HCT116 (cell line): ENCODE measurements around the gene LRRN1. TPM values are rescaled to one million over a fixed set of nuclear protein-coding genes. Genes with fewer than 3 reads are reported as not detected.

Experiments
- ATAC-seq: fragments of 200-7000 bp; cut with Tn5 transposase; 2 replicates; pipeline ENCODE4 v1.9.1; 2020; ENCODE audit warnings: mild to moderate bottlenecking, moderate library complexity
- BruUV-seq: library from RNA; stranded (reverse); fragments of 400-500 nt; replicated peaks from 2 replicates; lab custom pipeline; 2021; lab: Mats Ljungman, UMichigan
- CTCF ChIA-PET: fragments of 300-600 bp; sonication (Branson Sonifier 250); formaldehyde crosslinking; loops from one replicate; lab custom pipeline; 2021; ENCODE audit warnings: antibody characterized with exemption; lab: Charles Lee
- POLR2A ChIA-PET: fragments of 300-600, 350-600 bp; sonication (Branson Sonifier 250); formaldehyde crosslinking; loops from one replicate; lab custom pipeline; 2021; ENCODE audit warnings: antibody characterized with exemption; lab: Charles Lee
- RAD21 ChIA-PET, 2 experiments: fragments of 300-600 bp; sonication (Branson Sonifier 250); formaldehyde crosslinking; loops; one replicate each; lab custom pipeline; 2023; ENCODE audit warnings: low total read pairs in 2 of 2; ENCODE audit not compliant: uncharacterized antibody in 2 of 2, unreplicated experiment in 2 of 2, low non-redundant PET in 1 of 2; lab: Charles Lee
- DNase-seq: peaks from one replicate; pipeline ENCODE4 v3.0.0-alpha.2; 2010; ENCODE audit warnings: low read depth, low spot score
- H2AFZ ChIP-seq: fragments of 200-600 bp; shearing (Covaris generic), sonication (generic); 2 replicates; pipeline ENCODE4 v1.6.1; 2017; ENCODE audit warnings: low read depth, mixed run types, mixed read lengths, antibody characterized with exemption, low read length; ENCODE audit not compliant: poor library complexity, severe bottlenecking
- H3K27ac ChIP-seq: 2 replicates; pipeline ENCODE4 v1.5.1; 2012; ENCODE audit warnings: low read depth, low read length
- H3K27me3 ChIP-seq: fragments of 200-600 bp; sonication (generic); 2 replicates; pipeline ENCODE4 v1.6.1; 2016; ENCODE audit warnings: mixed run types, low read length, mixed read lengths; ENCODE audit not compliant: insufficient read depth
- H3K36me3 ChIP-seq, 2 experiments: fragments of 200-500 bp in 1 of 2; fragments of 200-600 bp in 1 of 2; sonication (Bioruptor generic) in 1 of 2; sonication (generic) in 1 of 2; 2 replicates each; pipeline versions ENCODE4 v1.5.1 to v1.6.1; 2014 to 2016; ENCODE audit warnings: low read length in 2 of 2, inconsistent platforms in 1 of 2, mixed read lengths in 1 of 2, mixed run types in 1 of 2; ENCODE audit not compliant: insufficient read depth in 2 of 2, control insufficient read depth in 1 of 2
- H3K4me1 ChIP-seq, 2 experiments: fragments of 200-600 bp in 1 of 2; sonication (generic) in 1 of 2; 2 replicates each; pipeline versions ENCODE4 v1.5.1 to v1.6.1; 2012 to 2017; ENCODE audit warnings: low read length in 2 of 2, inconsistent platforms in 1 of 2, mild to moderate bottlenecking in 1 of 2, mixed read lengths in 1 of 2, mixed run types in 1 of 2, moderate library complexity in 1 of 2; ENCODE audit not compliant: insufficient read depth in 2 of 2, control insufficient read depth in 1 of 2
- H3K4me2 ChIP-seq: fragments of 200-600 bp; sonication (generic); 2 replicates; pipeline ENCODE4 v1.6.1; 2017; ENCODE audit warnings: mixed run types, low read length, mixed read lengths
- H3K4me3 ChIP-seq, 2 experiments: fragments of 200-600 bp in 1 of 2; sonication (generic) in 1 of 2; replicated peaks in 1 of 2; 2 replicates each; pipeline ENCODE4 v1.5.1; 2011 to 2016; ENCODE audit warnings: low read length in 2 of 2, control low read depth in 1 of 2, low read depth in 1 of 2, mild to moderate bottlenecking in 1 of 2, mixed read lengths in 1 of 2, mixed run types in 1 of 2
- H3K79me2 ChIP-seq: fragments of 200-600 bp; sonication (generic); 2 replicates; pipeline ENCODE4 v1.6.1; 2017; ENCODE audit warnings: mild to moderate bottlenecking, mixed run types, low read length, moderate library complexity, mixed read lengths; ENCODE audit not compliant: insufficient read depth
- H3K9ac ChIP-seq: fragments of 200-600 bp; sonication (generic); 2 replicates; pipeline ENCODE4 v1.6.1; 2016; ENCODE audit warnings: low read length, mixed read lengths
- H3K9me2 ChIP-seq: fragments of 200-600 bp; sonication (generic), shearing (Covaris generic); 2 replicates; pipeline ENCODE4 v1.6.1; 2017; ENCODE audit warnings: mixed run types, mild to moderate bottlenecking, moderate library complexity; ENCODE audit not compliant: insufficient read depth
- H3K9me3 ChIP-seq, 2 experiments: fragments of 200-500 bp in 1 of 2; fragments of 200-600 bp in 1 of 2; sonication (Bioruptor generic) in 1 of 2; sonication (generic) in 1 of 2; 2 replicates each; pipeline ENCODE4 v1.6.1; 2014 to 2017; ENCODE audit warnings: low read length in 2 of 2, mixed read lengths in 2 of 2, inconsistent platforms in 1 of 2, low read depth in 1 of 2, mild to moderate bottlenecking in 1 of 2, mixed run types in 1 of 2, moderate library complexity in 1 of 2; ENCODE audit not compliant: control insufficient read depth in 1 of 2, insufficient read depth in 1 of 2
- H4K20me1 ChIP-seq: fragments of 200-600 bp; sonication (generic), shearing (Covaris generic); 2 replicates; pipeline ENCODE4 v1.6.1; 2017; ENCODE audit warnings: mixed run types, mild to moderate bottlenecking, moderate library complexity; ENCODE audit not compliant: insufficient read depth
- CEBPB ChIP-seq: IDR thresholded peaks from 2 replicates; pipeline ENCODE4 v1.6.1; 2012; ENCODE audit warnings: low read depth
- ELF1 ChIP-seq: IDR thresholded peaks from 2 replicates; pipeline ENCODE4 v1.6.1; 2012; ENCODE audit warnings: low read depth, borderline replicate concordance
- EZH2 ChIP-seq: fragments of 200-600 bp; sonication (generic); IDR thresholded peaks from 2 replicates; pipeline ENCODE4 v1.6.1; 2017; ENCODE audit warnings: antibody characterized with exemption, mixed run types
- EZH2phosphoT487 ChIP-seq: fragments of 200-600 bp; IDR thresholded peaks from 2 replicates; pipeline ENCODE4 v1.6.1; 2018; ENCODE audit warnings: antibody characterized with exemption, borderline replicate concordance
- FOSL1 ChIP-seq: IDR thresholded peaks from 2 replicates; pipeline ENCODE4 v1.6.1; 2012; ENCODE audit warnings: low read depth
- JUND ChIP-seq: IDR thresholded peaks from 2 replicates; pipeline ENCODE4 v1.6.1; 2012
- MAX ChIP-seq: IDR thresholded peaks from 2 replicates; pipeline ENCODE4 v1.6.1; 2012
- POLR2A ChIP-seq: IDR thresholded peaks from 2 replicates; pipeline ENCODE4 v1.7.0; 2011; ENCODE audit warnings: borderline replicate concordance; ENCODE audit not compliant: insufficient read depth, insufficient read length; ENCODE audit errors: extremely low read depth
- POLR2AphosphoS5 ChIP-seq: IDR thresholded peaks from 2 replicates; pipeline ENCODE4 v1.6.1; 2011; ENCODE audit warnings: mild to moderate bottlenecking, low read depth, low read length, moderate library complexity
- RAD21 ChIP-seq: IDR thresholded peaks from 2 replicates; pipeline ENCODE4 v1.6.1; 2012; ENCODE audit warnings: low read depth, mild to moderate bottlenecking
- SIN3A ChIP-seq: IDR thresholded peaks from 2 replicates; pipeline ENCODE4 v1.6.1; 2012; ENCODE audit warnings: low read depth
- SRF ChIP-seq: IDR thresholded peaks from 2 replicates; pipeline ENCODE4 v1.6.1; 2012; ENCODE audit warnings: low read depth
- TCF7L2 ChIP-seq: IDR thresholded peaks from 2 replicates; pipeline ENCODE4 v1.7.0; 2011; ENCODE audit warnings: borderline replicate concordance, inconsistent platforms; ENCODE audit not compliant: insufficient read depth, insufficient read length; ENCODE audit errors: extremely low read depth
- YY1 ChIP-seq: IDR thresholded peaks from 2 replicates; pipeline ENCODE4 v1.6.1; 2011; ENCODE audit warnings: low read length, low read depth, moderate library complexity, mild to moderate bottlenecking; ENCODE audit not compliant: insufficient replicate concordance; ENCODE audit errors: extremely low read depth
- ZBTB33 ChIP-seq: IDR thresholded peaks from 2 replicates; pipeline ENCODE4 v1.6.1; 2011; ENCODE audit warnings: mild to moderate bottlenecking, low read length, moderate library complexity; ENCODE audit not compliant: insufficient replicate concordance; ENCODE audit errors: extremely low read depth
- ZNF274 ChIP-seq: fragments of 200-500 bp; sonication (Bioruptor generic); IDR thresholded peaks from 2 replicates; pipeline ENCODE4 v1.6.1; 2014; ENCODE audit warnings: mild to moderate bottlenecking, low read depth, low read length, inconsistent platforms
- intact Hi-C: fragments of 100-400 bp; cut with micrococcal nuclease; formaldehyde crosslinking; loops from 2 replicates; pipeline ENCODE4 v1.10.0; 2022
- total RNA-seq: library from RNA; stranded (reverse); gene quantifications from one replicate; pipeline ENCODE4 v1.2.1, GENCODE V29; 2021; ENCODE audit not compliant: unreplicated experiment
- TF ChIP-seq, protein P1 (sequence below): IDR thresholded peaks from 2 replicates; pipeline ENCODE4 v1.6.1; 2012

The LRRN1 gene
- total RNA-seq, 1 experiment from 2014 or later: 0.10 TPM

DNA sequence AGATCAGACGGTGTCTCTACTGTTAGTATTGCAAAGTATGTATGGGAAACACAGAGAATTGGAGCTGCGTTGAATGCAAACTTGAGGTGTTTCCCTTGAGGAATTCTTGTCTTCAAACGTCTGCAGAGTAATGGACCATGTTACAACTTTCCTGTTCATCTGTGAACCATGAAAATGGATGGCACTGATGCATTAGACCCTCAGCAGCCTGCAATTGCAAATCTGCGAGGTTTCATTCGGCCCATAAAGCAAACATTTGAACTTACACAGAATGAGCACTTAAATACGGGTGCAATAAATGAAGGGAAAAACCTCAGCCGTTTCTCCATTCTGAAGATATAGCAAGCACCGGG is 49.7 kb downstream of the LRRN1 start:
- DNase-seq: no peak
- no peaks in the 10 kb centered on the region for H3K9me2 ChIP-seq
- H4K20me1 ChIP-seq: no peaks in the 10 kb centered on the region
- no peak overlapping the region for H3K4me2 ChIP-seq
- H3K9ac ChIP-seq: no peak overlapping the region
- H3K4me3 ChIP-seq: no peak overlapping the region
- ChIA-PET CTCF (no interaction called here), RAD21 (no interaction called here), POLR2A (no interaction called here)
- intact Hi-C loops: no loop called here
- no peak for ATAC-seq
- no peaks in the 10 kb centered on the region for H3K79me2 ChIP-seq
- H3K27me3 ChIP-seq: no peaks in the 10 kb centered on the region
- H3K36me3 ChIP-seq: no peaks in the 10 kb centered on the region
- H2AFZ ChIP-seq: no peak overlapping the region
- no peaks in the 10 kb centered on the region; a peak in 1 of 4 replicates for H3K4me1 ChIP-seq
- BruUV-seq: no TSS peak
- H3K9me3 ChIP-seq: peaks cover 8 to 15% of the 10 kb centered on the region in 2 experiments; a peak in 2 of 4 replicates
- TF ChIP-seq SIN3A: no peak
- TF ChIP-seq EZH2: no peak
- no peak for TF ChIP-seq MAX
- no peak for TF ChIP-seq FOSL1
- TF ChIP-seq, protein P1, sequence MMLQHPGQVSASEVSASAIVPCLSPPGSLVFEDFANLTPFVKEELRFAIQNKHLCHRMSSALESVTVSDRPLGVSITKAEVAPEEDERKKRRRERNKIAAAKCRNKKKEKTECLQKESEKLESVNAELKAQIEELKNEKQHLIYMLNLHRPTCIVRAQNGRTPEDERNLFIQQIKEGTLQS: no peak
- TF ChIP-seq YY1: no peak
- TF ChIP-seq SRF: no peak
- no peak for TF ChIP-seq RAD21
- TF ChIP-seq ZBTB33: no peak
- no peak for TF ChIP-seq POLR2A
- TF ChIP-seq EZH2phosphoT487: no peak
- TF ChIP-seq POLR2AphosphoS5: no peak
- TF ChIP-seq ELF1: no peak
- no peak for TF ChIP-seq CEBPB
- no peak for TF ChIP-seq ZNF274
- no peak for TF ChIP-seq TCF7L2
- TF ChIP-seq JUND: no peak
- TF ChIP-seq, all 23 proteins: peak for 0
- H3K27ac ChIP-seq: no peak overlapping the region
